ENCODE data around the gene STAMBPL1.

- TF ChIP-seq POLR2A (IDR thresholded peaks at IDR 0.05; ENCODE audit: low read depth, low read length) (no peak), CTCF (IDR thresholded peaks at IDR 0.05; ENCODE audit: extremely low read depth in 1 of 2, insufficient read depth in 1 of 2, low read depth in 1 of 2, low read length in 2 of 2) (no peak), EZH2 (IDR thresholded peaks at IDR 0.05; ENCODE audit: borderline replicate concordance, low read depth, low read length, severe bottlenecking) (no peak), POLR2AphosphoS5 (IDR thresholded peaks at IDR 0.05; ENCODE audit: insufficient read depth, low read depth, low read length) (no peak), GATA2 (IDR thresholded peaks at IDR 0.05; ENCODE audit: insufficient read depth, insufficient read length, low read depth, low read length) (no peak), FOS (IDR thresholded peaks at IDR 0.05; ENCODE audit: borderline replicate concordance, insufficient read depth, low read length) (no peak), MAX (IDR thresholded peaks at IDR 0.05; ENCODE audit: insufficient read depth, insufficient read length) (no peak), JUN (IDR thresholded peaks at IDR 0.05; ENCODE audit: borderline replicate concordance, insufficient read depth, insufficient read length, low read depth) (no peak)
Measured at GRCh38 chr10:88920198-88920597, 40.2 kb downstream of the STAMBPL1 start.

Measured in endothelial cell of umbilical vein (primary cell).